H7 (cell line): ENCODE measurements around the gene AOPEP. TPM values are rescaled to one million over a fixed set of nuclear protein-coding genes. Genes with fewer than 3 reads are reported as not detected.
"Not testable (repeated sequence)": the region's sequence is repeated elsewhere in the genome, so short reads cannot be mapped to it uniquely, and the experiment has no call there.

ENCODE experiments used
- DNase-seq: peaks from one replicate; pipeline ENCODE4 v3.0.0; 2012
- H3K27me3 ChIP-seq: 2 replicates; pipeline ENCODE4 v1.6.0; 2011; ENCODE audit warnings: mild to moderate bottlenecking, low read length; ENCODE audit not compliant: control insufficient read depth, insufficient read depth
- H3K36me3 ChIP-seq: replicated peaks from 2 replicates; pipeline ENCODE4 v1.5.1; 2011; ENCODE audit warnings: low read length; ENCODE audit not compliant: control insufficient read depth, insufficient read depth
- H3K4me3 ChIP-seq: 2 replicates; pipeline ENCODE4 v1.5.1; 2011; ENCODE audit warnings: low read depth, mild to moderate bottlenecking, control low read depth, low read length, moderate library complexity; ENCODE audit not compliant: insufficient read depth
- total RNA-seq: library from RNA; depleted of rRNA; stranded (reverse); fragments of >200 nt; shearing (Covaris generic); gene quantifications from 2 replicates; pipeline ENCODE4 v1.2.3, GENCODE V29; 2014

The AOPEP gene
- total RNA-seq, 1 experiment from 2014 or later, result 12.1 TPM

- DNase-seq, result peak; percentile 58
Observed at GRCh38 chr9:95005278-95006143, 279.0 kb downstream of the AOPEP start.

DNA sequence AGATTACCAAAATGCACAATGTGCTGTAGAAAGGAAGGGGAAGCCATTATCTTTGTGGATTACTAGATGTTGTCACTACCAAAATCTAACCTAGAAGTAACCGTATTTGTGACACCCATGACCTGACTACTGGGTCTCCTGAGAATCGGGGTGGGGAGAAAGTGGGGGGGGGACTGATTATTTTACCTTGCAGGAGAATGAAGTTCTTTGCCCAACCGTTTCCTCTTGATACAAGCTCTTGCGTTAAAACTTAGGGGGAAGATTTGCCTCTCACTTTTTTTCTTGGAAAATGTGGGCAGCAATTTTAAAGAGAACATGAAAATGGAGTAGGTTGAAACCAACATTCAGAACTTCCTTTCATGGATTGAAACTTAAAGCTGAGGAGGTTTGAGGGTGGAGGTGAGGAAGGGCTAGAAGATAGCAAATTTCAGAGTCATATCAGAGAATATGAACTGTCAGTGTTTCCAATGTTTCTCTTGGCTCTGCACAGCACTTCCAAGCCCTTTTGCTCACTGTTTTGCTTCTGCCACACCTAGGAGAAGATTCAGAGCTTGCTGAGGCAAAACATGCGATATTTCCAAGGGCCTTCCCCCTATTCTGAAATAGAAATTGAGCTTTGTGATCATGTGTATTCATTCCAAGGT, 280.8 kb downstream of the AOPEP start:
- no peak overlapping the region for H3K4me3 ChIP-seq
- DNase-seq, result no peak
- no peaks in the 10 kb centered on the region for H3K36me3 ChIP-seq
- peaks cover 29% of the 10 kb centered on the region for H3K27me3 ChIP-seq

More at GRCh38 chr9:95005278-95006143, 279.0 kb downstream of the AOPEP start:
- Histone ChIP-seq H3K4me3 (peak overlapping the region; percentile 53), H3K36me3 (no peaks in the 10 kb centered on the region), H3K27me3 (peaks cover 31% of the 10 kb centered on the region)

DNA sequence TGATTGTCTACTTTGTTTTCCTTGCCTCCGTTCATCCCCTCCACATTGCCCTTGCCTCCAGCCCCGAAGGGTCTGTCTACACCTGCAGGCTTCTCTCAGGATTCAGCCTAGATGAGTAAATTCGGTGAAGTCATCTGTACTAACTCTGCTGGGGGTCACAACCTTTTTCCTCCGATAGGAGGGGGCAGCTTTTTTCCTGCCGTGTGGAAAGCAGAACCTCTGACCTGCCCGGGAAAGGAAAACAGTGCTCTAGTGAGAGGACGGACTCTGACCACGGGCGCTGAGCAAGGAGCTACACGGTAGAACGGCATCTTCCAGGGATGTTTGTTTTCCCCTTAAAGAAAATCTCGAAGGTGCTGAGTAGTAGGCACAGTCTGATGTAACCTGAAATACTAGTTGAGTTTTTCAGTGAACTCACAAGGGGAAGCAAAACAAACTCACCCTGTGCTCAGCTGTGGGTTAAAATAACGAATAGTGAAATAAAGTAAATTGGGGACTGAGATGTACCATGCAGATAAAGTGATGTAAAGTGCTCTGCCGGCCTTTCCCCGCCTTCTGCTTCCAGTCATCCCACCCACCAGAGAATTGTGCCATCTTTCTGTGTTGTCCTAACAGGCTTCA, 281.8 kb downstream of the AOPEP start:
- H3K4me3 ChIP-seq, result no peak overlapping the region
- peaks cover 22% of the 10 kb centered on the region for H3K27me3 ChIP-seq
- peak; percentile 25 for DNase-seq
- no peaks in the 10 kb centered on the region for H3K36me3 ChIP-seq

DNA sequence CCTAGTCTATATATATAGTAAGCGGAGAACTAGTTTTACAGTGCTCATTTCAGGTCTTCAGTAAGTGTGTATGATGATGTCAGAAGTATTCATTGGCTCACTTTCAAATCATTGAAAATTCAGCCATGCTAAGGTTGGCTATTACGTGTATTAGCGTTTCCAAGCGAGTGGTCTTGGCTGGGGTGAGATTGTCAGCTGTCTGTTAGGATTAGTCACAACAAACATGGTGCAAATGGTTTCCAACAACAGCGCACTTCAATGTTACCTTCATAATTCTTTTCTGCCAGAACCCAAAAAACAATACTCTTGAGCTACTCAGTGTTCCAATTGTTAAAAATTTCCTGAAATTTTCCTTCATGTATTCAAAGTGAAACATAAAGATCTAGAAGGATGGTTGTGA, 283.0 kb downstream of the AOPEP start:
- H3K36me3 ChIP-seq, result no peaks in the 10 kb centered on the region
- DNase-seq, result no peak
- no peak overlapping the region for H3K4me3 ChIP-seq

DNA sequence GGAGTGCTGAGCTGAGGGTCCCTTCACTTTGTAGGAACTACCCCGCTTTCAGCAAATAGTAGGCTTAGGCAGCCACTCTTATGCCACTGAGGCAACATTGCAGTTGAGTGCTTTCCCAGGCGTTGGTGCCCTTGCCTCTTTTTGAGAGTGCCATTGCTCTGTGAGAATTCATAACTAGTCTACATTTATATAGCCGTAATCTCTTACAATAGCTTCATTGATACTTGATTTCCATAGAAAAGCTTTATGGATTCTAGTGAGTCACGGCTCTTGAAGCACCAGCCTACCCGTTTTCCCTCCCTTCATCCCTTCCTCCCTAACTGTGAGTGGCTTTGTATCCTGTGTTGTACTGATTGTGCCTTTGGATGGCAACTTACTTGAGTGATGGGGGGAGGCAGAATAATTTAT, 283.9 kb downstream of the AOPEP start:
- H3K27me3 ChIP-seq, result peaks cover 7% of the 10 kb centered on the region
- no peak for DNase-seq
- no peak overlapping the region for H3K4me3 ChIP-seq
- no peaks in the 10 kb centered on the region for H3K36me3 ChIP-seq

More for the DNA sequence above, 283.0 kb downstream of the AOPEP start:
- peaks cover 10% of the 10 kb centered on the region for H3K27me3 ChIP-seq

DNA sequence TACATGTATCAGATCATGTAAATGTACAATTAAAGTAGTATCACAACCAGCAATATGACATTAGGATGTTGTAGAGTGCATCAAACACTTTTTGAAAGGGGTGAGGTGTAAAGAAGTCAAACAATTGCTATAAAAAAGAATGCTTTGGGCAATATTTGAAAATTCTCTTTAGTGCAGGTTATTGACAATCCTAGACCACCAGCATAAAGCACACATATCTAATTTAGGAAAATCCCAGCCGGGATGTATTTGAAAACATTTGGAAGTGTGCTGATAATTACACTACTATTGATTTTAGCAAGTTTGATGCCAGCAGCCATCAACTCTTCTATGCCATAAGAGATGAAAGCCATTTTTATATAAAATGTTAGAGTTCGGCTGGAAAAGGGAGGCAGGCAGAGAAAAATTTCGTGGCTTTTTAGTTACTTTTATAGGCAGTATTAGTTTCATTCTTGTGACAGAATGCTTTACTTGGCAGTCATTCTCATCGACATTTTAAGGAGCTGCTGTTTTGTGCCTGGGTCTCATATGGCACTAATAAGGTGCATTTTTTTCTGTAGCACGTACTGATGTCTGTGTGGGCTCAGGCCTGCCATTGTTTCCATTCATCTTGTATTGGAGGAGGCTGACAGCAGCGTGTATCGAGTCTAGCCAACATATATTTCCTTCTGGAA, 285.7 kb downstream of the AOPEP start:
- H3K4me3 ChIP-seq, result no peak overlapping the region
- H3K27me3 ChIP-seq, result no peaks in the 10 kb centered on the region
- no peak for DNase-seq
- H3K36me3 ChIP-seq, result no peaks in the 10 kb centered on the region

- H3K4me3 ChIP-seq, result no peak overlapping the region
- DNase-seq, result no peak
- H3K36me3 ChIP-seq, result no peaks in the 10 kb centered on the region
- H3K27me3 ChIP-seq, result no peaks in the 10 kb centered on the region
Observed at GRCh38 chr9:95012902-95013301, 286.4 kb downstream of the AOPEP start.

DNA sequence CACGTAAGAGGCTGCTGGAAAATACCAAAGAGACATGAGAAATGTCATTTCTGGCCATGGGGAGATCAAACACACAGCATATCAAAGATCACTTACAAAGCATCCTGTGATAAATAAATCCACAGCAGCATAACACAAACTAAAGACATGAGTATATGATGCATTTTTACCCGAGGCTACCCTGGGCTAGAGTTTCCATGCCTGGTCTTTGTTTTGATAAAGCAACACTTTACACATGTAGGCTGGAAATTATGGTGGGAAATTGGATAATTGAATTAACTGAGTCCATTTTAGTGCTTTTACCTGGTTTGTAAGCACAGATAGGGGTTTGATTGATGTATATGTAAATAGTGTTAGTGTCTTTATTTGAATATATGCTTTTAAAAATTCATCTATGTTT, 288.4 kb downstream of the AOPEP start:
- DNase-seq, result no peak
- Histone ChIP-seq H3K27me3 (no peaks in the 10 kb centered on the region), H3K36me3 (no peaks in the 10 kb centered on the region), H3K4me3 (no peak overlapping the region)

GRCh38 chr9:95015569-95015968, 289.1 kb downstream of the AOPEP start:
- no peaks in the 10 kb centered on the region for H3K36me3 ChIP-seq
- DNase-seq, result no peak
- no peaks in the 10 kb centered on the region for H3K27me3 ChIP-seq
- H3K4me3 ChIP-seq, result no peak overlapping the region

DNA sequence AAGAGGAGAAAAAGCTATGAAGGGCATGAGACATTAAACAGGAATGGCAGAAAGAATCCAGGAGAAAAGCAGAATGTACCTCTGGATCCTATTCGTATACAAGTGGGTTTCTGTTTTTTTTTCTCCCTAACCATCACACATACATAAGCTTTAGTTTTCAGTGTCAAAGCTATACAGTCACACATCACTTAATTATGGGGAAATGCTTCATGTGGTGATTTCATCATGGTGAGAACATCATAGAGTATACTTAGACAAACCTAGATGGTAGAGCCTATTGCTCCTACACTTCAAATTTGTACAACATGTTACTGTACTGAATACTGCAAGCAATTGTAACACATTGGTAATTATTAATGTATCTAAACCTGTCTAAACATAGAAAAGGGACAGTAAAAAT, 290.6 kb downstream of the AOPEP start:
- DNase-seq, result no peak
- Histone ChIP-seq H3K36me3 (no peaks in the 10 kb centered on the region), H3K27me3 (no peaks in the 10 kb centered on the region), H3K4me3 (no peak overlapping the region)

GRCh38 chr9:95017661-95018060, 291.2 kb downstream of the AOPEP start:
- no peaks in the 10 kb centered on the region for H3K36me3 ChIP-seq
- no peaks in the 10 kb centered on the region for H3K27me3 ChIP-seq
- no peak for DNase-seq
- H3K4me3 ChIP-seq, result no peak overlapping the region

DNA sequence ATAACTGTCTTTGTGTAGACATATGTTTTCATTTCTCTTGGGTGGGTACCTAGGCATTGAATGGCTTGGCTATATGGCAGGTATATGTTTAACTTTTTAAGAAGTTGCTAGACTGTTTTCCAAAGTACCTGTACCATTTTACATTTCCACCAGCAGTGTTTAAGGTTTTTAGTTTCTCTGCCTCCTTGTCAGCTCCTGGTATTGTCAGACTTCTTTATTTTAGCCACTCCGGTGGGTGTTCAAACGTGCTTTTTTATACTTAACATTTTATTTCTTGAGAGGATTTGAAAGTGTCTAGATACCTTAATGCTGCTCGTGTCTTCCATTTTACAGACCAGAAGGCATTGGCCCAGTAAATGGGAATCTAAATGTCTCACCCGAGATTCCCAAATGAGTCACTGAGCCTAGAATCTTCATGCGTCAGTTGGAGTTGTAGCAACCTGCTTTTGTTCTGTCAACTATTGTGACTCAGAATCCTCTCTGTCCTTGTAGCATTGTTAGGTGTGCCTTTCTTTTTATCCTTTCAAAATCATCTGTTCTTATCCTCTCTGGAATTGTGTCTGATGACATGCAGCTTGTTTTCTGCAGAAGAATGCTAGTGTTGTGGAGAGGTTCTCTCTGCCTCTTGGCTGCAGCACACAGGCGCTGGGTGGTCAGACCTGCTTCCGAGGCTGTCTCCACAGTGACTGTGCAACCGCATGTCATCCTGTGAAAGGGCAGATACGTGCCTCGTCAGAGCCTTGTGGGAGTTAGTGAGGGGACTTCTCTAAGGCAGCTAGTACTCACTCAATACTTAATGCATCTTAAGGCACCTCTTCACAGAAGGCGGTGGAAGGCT, 291.8 kb downstream of the AOPEP start:
- H3K4me3 ChIP-seq, result no peak overlapping the region
- no peaks in the 10 kb centered on the region for H3K36me3 ChIP-seq

GRCh38 chr9:95020644-95021043, 294.1 kb downstream of the AOPEP start:
- H3K27me3 ChIP-seq, H3K36me3 ChIP-seq, DNase-seq, H3K4me3 ChIP-seq: not testable (repeated sequence)

More for the DNA sequence above, 291.8 kb downstream of the AOPEP start:
- no peak for DNase-seq
- H3K27me3 ChIP-seq, result no peaks in the 10 kb centered on the region
